SK-N-SH (cell line): Measurements from ENCODE around the gene PEPD.

Experiments used
- CTCF ChIP-seq: fragments of 200-600 bp; sonication (generic); IDR thresholded peaks from 2 replicates; pipeline ENCODE4 v1.6.1; 2017; ENCODE audit warnings: antibody characterized with exemption, mild to moderate bottlenecking, moderate library complexity
- EZH2phosphoT487 ChIP-seq: fragments of 200-600 bp; sonication (generic); IDR thresholded peaks from 2 replicates; pipeline ENCODE4 v1.6.1; 2017; ENCODE audit warnings: low read depth, mixed run types, mild to moderate bottlenecking, antibody characterized with exemption, moderate library complexity, borderline replicate concordance
- RAD21 ChIP-seq: IDR thresholded peaks from 2 replicates; pipeline ENCODE4 v1.6.1; 2012; ENCODE audit warnings: mild to moderate bottlenecking, low read length
- RFX5 ChIP-seq: IDR thresholded peaks from 2 replicates; pipeline ENCODE4 v1.6.1; 2012; ENCODE audit warnings: mild to moderate bottlenecking, improper control_type of control experiment, low read length

- TF ChIP-seq EZH2phosphoT487 (no peak), RFX5 (no peak), CTCF (no peak), RAD21 (no peak)
Observed at GRCh38 chr19:33413868-33414666, 107.5 kb downstream of the PEPD start.
